DMS114 treated with DMSO at 0.1 percent for 48 hours (cell line): Measurements from ENCODE around the gene PCMT1.
"Not testable (repeated sequence)": the region's sequence is repeated elsewhere in the genome, so short reads cannot be mapped to it uniquely, and the experiment has no call there.

Source experiments
- DNase-seq: peaks from one replicate; lab custom pipeline; 2025; ENCODE audit not compliant: unreplicated experiment; lab: John Stamatoyannopoulos, UW

PCMT1 gene

GRCh38 chr6:149852881-149853280 is 103.3 kb downstream of the PCMT1 start:
- no peak for DNase-seq

GRCh38 chr6:149854017-149854416 is 104.5 kb downstream of the PCMT1 start:
- not testable (repeated sequence) for DNase-seq

DNA sequence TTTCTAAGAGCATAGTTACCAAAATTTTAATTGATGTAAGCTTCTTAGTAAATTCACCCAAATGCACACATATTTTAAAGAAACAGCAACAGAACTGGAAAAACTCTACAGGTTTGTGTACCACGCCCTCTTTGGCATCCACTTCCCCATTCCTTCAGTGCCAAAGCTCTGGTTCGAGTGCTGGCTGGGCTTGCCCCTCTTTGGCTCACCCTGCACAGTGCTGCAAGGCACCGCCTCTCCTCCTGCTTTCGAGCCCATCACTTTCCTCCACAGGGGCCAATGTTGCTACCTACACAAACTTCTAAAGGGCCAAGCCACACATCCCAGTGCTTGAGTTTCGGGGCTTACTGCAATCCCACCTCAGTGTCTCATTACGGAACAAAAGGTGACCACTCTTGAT is 105.0 kb downstream of the PCMT1 start:
- no peak for DNase-seq

DNA sequence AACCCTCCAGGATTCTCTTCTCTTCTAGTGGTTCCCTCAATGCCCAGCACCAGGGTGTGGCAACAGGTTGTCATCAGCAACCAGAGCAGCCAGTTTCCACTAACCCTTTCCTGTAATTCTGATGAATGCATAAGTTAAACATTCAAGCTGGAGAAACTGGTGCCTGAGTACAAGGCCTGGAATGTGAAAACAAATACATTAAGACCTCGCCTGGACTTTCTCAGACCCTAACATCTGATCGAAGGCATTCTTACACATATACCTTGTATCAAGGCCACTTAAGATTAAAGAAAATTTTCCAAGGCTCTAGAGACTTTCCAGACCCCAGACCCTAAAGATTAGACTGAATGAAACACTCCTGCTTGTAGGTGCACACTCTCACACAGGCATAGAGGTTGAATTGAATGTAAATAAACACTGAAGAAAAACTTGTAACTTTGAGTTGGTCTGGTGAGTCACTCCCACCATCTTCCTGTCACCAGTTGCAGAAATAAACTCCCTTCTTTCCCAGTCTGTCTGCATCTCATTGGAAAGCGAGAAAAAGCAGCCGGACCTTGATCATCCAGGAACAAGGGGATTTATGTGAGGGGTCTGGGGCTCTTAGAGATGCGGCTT is 105.6 kb downstream of the PCMT1 start:
- DNase-seq: no peak

- DNase-seq: no peak
These were observed 106.2 kb downstream of the PCMT1 start for GRCh38 chr6:149855741-149856140.

GRCh38 chr6:149856256-149856994 is 106.9 kb downstream of the PCMT1 start:
- DNase-seq: no peak

DNA sequence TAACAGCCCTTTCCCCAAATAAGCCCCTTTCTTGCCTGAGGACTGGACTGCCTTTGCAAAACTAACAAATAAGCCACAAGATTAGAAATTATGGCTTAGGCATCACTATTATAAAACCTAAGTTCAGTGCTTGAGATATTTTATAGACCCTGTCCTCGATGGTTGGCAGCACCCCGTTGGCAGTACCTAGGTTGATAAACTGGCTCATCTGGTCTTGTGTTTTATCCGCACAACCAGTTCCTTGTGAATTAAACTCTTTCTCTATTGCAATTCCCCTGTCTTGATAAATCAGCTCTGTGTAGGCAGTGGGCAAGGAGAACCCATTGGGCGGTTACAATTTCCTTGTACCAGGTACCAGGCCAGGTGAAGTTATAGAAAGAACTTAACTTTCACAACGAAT is 108.0 kb downstream of the PCMT1 start:
- DNase-seq: no peak

DNA sequence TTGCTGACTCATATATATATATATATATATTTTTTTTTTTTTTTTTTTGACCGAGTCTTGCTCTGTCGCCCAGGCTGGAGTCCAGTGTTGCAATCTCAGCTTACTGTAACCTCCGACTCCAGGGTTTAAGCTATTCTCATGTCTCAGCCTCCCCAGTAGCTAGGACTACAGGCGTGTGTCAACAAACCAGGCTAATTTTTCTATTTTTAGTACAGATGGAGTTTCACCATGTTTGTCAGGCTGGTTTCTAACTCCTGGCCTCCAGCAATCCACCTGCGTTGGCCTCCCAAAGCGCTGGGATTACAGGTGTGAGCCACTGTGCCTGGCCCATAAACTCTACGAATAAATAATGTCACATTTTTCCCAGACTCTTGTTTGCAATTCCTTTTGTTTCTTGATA is 109.8 kb downstream of the PCMT1 start:
- DNase-seq: no peak

DNA sequence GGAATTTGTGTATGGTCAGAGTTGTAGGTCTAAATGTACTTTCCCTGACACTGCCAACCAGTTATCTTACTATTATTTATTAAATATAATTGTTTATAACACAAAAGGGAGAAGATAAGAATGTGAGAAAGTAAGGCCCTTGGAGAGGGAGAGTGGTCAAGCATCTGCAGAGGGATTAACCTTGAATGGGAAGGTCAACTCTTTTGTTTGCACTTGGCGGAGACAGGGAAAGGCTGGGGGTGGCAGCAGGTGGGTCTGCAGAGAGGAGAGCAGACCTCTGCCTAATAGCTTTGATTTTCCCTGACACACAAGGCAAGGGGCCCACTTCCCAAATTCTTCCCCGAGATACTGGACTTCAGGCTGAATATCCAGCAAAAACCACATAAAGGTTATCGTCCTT is 110.4 kb downstream of the PCMT1 start:
- no peak for DNase-seq

- no peak for DNase-seq
These were observed 110.9 kb downstream of the PCMT1 start for GRCh38 chr6:149860513-149860833.
